ENCODE data around the gene FBXL7.

GRCh38 chr5:15933259-15934207 lies 433.6 kb downstream of the FBXL7 start:
- no peak for TF ChIP-seq CTCF (IDR thresholded peaks at IDR 0.05; ENCODE audit: borderline replicate concordance, extremely low read depth, low read length, poor library complexity, severe bottlenecking)
- no peak for TF ChIP-seq EZH2 (IDR thresholded peaks at IDR 0.05; ENCODE audit: borderline replicate concordance, low read depth, low read length, severe bottlenecking)

Data from DND-41 (cell line).